ENCODE measurements around the gene L3MBTL3. TPM values are rescaled to one million over a fixed set of nuclear protein-coding genes. Genes with fewer than 3 reads are reported as not detected.
A peak's percentile ranks its signal among the peaks of the same experiment; 100 is the strongest.

The L3MBTL3 gene
- total RNA-seq, 2 donors from 2014 or later, result 23.7 to 39.7 TPM

- H3K9ac ChIP-seq (ENCODE audit: extremely low read depth, low read length, poor library complexity, severe bottlenecking), result peak overlapping the region; percentile 0
- Mint-ChIP-seq H3K36me3 (ENCODE audit: low read depth) (peaks cover 13% of the 10 kb centered on the region), H3K4me3 (peak overlapping the region; percentile 91)
These were observed 2.7 kb downstream of the L3MBTL3 start for GRCh38 chr6:130020907-130021629.

DNA sequence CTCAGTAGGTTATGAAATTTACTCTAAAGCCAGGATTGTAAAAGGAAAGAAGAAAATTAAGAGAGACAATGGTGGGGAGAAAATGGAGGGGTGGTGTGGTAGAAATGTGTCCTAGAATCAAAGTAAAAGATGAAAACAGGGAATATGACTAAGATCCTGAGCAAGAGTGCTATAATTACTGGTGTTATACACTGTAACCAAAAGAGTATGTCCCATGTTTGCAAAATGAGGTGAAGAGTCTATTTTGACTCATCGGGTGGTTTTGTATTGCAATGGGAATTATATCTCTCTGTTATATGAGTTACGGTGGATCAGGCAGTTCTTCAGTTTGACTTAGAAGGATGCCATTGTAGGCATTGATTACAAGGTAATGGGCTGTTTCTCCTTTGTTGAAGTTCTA lies 8.5 kb downstream of the L3MBTL3 start:
- no peaks in the 10 kb centered on the region for H3K9me3 ChIP-seq (ENCODE audit: control insufficient read depth, low read length)
- no peak overlapping the region for H3K9ac ChIP-seq (ENCODE audit: extremely low read depth, low read length, poor library complexity, severe bottlenecking)
- Mint-ChIP-seq H3K4me1 (peaks cover 3% of the 10 kb centered on the region), H3K36me3 (ENCODE audit: low read depth) (peaks cover 31% of the 10 kb centered on the region), H3K4me3 (no peak overlapping the region), H3K27me3 (ENCODE audit: insufficient read depth) (no peaks in the 10 kb centered on the region), H3K9me3 (no peaks in the 10 kb centered on the region), H3K27ac (no peak overlapping the region)
- 95 to 100% methylated on average over 2 of the region's 2 CpGs for WGBS, 2 experiments (ENCODE audit: insufficient coverage in 1 of 2, insufficient read length in 1 of 2)
- no peaks in the 10 kb centered on the region for H3K27me3 ChIP-seq (ENCODE audit: control insufficient read depth, insufficient read depth, low read length, poor library complexity, severe bottlenecking)
- no peak overlapping the region for H3K4me3 ChIP-seq (ENCODE audit: low read length)
- H3K36me3 ChIP-seq (ENCODE audit: control insufficient read depth, insufficient read depth, low read length), result peaks cover 3% of the 10 kb centered on the region
- no peaks in the 10 kb centered on the region for H3K4me1 ChIP-seq (ENCODE audit: control insufficient read depth, insufficient read depth, low read length)
- H3K27ac ChIP-seq (ENCODE audit: low read depth, low read length), result no peak overlapping the region
- DNase-seq, result no peak
- no peak for TF ChIP-seq CTCF (conservative IDR thresholded peaks at IDR 0.05)

More at GRCh38 chr6:130020907-130021629, 2.7 kb downstream of the L3MBTL3 start:
- Histone ChIP-seq H3K4me1 (ENCODE audit: control insufficient read depth, insufficient read depth, low read length) (no peaks in the 10 kb centered on the region), H3K4me3 (ENCODE audit: low read length) (peak overlapping the region; percentile 84), H3K27me3 (ENCODE audit: control insufficient read depth, insufficient read depth, low read length, poor library complexity, severe bottlenecking) (no peaks in the 10 kb centered on the region), H3K27ac (ENCODE audit: low read depth, low read length) (no peak overlapping the region), H3K36me3 (ENCODE audit: control insufficient read depth, insufficient read depth, low read length) (peaks cover 3% of the 10 kb centered on the region), H3K9me3 (ENCODE audit: control insufficient read depth, low read length) (no peaks in the 10 kb centered on the region)
- Mint-ChIP-seq H3K27me3 (ENCODE audit: insufficient read depth) (no peaks in the 10 kb centered on the region), H3K4me1 (peaks cover 14% of the 10 kb centered on the region), H3K9me3 (no peaks in the 10 kb centered on the region), H3K27ac (peak overlapping the region; percentile 82)
- peak; percentile 88 for TF ChIP-seq CTCF (conservative IDR thresholded peaks at IDR 0.05)
- 11 to 16% methylated on average over 20 to 29 of the region's 29 CpGs for WGBS, 2 experiments (ENCODE audit: insufficient coverage in 1 of 2, insufficient read length in 1 of 2)
- peak; percentile 90 for DNase-seq

GRCh38 chr6:130027948-130028347 lies 9.6 kb downstream of the L3MBTL3 start:
- 88% methylated on average over 1 of the region's 1 CpG; no CpG with 5 or more reads in 1 of the 2 experiments for WGBS, 2 experiments (ENCODE audit: insufficient coverage in 1 of 2, insufficient read length in 1 of 2)
- Mint-ChIP-seq H3K36me3 (ENCODE audit: low read depth) (peaks cover 39% of the 10 kb centered on the region), H3K27ac (no peak overlapping the region), H3K4me3 (no peak overlapping the region), H3K27me3 (ENCODE audit: insufficient read depth) (no peaks in the 10 kb centered on the region), H3K4me1 (no peaks in the 10 kb centered on the region), H3K9me3 (no peaks in the 10 kb centered on the region)
- Histone ChIP-seq H3K27ac (ENCODE audit: low read depth, low read length) (no peak overlapping the region), H3K4me1 (ENCODE audit: control insufficient read depth, insufficient read depth, low read length) (no peaks in the 10 kb centered on the region), H3K36me3 (ENCODE audit: control insufficient read depth, insufficient read depth, low read length) (peaks cover 3% of the 10 kb centered on the region), H3K9me3 (ENCODE audit: control insufficient read depth, low read length) (no peaks in the 10 kb centered on the region), H3K9ac (ENCODE audit: extremely low read depth, low read length, poor library complexity, severe bottlenecking) (no peak overlapping the region), H3K27me3 (ENCODE audit: control insufficient read depth, insufficient read depth, low read length, poor library complexity, severe bottlenecking) (no peaks in the 10 kb centered on the region), H3K4me3 (ENCODE audit: low read length) (no peak overlapping the region)
- TF ChIP-seq CTCF (conservative IDR thresholded peaks at IDR 0.05), result no peak
- no peak for DNase-seq

Measured in endodermal cell (in vitro differentiated cells).